Muscle of leg (tissue), 11 donors: ENCODE results near the gene LAMB4. TPM values are rescaled to one million over a fixed set of nuclear protein-coding genes. Genes with fewer than 3 reads are reported as not detected.

ENCODE experiments used
- DNase-seq: peaks from one replicate; pipeline ENCODE4 v3.0.0; 2013
- H3K27ac ChIP-seq: one replicate; pipeline ENCODE4 v1.5.1; 2013; ENCODE audit warnings: mild to moderate bottlenecking, low read length, control low read depth
- H3K27me3 ChIP-seq: one replicate; pipeline ENCODE4 v1.6.1; 2013; ENCODE audit warnings: low read length; ENCODE audit not compliant: control insufficient read depth, insufficient read depth
- H3K36me3 ChIP-seq: one replicate; pipeline ENCODE4 v1.6.1; 2013; ENCODE audit warnings: low read length; ENCODE audit not compliant: control insufficient read depth, insufficient read depth
- H3K4me1 ChIP-seq: one replicate; pipeline ENCODE4 v1.6.1; 2013; ENCODE audit warnings: low read length; ENCODE audit not compliant: control insufficient read depth, insufficient read depth
- H3K4me3 ChIP-seq: one replicate; pipeline ENCODE4 v1.5.1; 2013; ENCODE audit warnings: low read length, control low read depth
- H3K9me3 ChIP-seq: replicated peaks from 2 replicates; pipeline ENCODE4 v1.6.1; 2013; ENCODE audit warnings: low read depth, low read length; ENCODE audit not compliant: control insufficient read depth
- WGBS: methylation state at CpG from one replicate; pipeline ENCODE4 v1.1.5; 2013; ENCODE audit warnings: missing lambda C conversion rate; ENCODE audit not compliant: insufficient coverage; 5-methylcytosine and 5-hydroxymethylcytosine counted together
- polyA plus RNA-seq, 8 donors: library from polyadenylated mRNA; unstranded; fragments of 120-200 nt; gene quantifications; one replicate each; pipeline versions ENCODE4 v1.2.1 to v1.2.3, GENCODE V29; 2013; ENCODE audit warnings: inconsistent platforms in 1 of 8, low replicate concordance in 1 of 8; ENCODE audit not compliant: insufficient read length in 8 of 8, insufficient read depth in 1 of 8
- total RNA-seq: library from RNA; stranded (reverse); fragments of 120-200 nt; gene quantifications from one replicate; pipeline ENCODE4 v1.2.4, GENCODE V29; 2013

LAMB4 gene
- total and polyA plus RNA-seq, 9 donors = 0.13 to 3.8 (median 0.25) TPM

DNA sequence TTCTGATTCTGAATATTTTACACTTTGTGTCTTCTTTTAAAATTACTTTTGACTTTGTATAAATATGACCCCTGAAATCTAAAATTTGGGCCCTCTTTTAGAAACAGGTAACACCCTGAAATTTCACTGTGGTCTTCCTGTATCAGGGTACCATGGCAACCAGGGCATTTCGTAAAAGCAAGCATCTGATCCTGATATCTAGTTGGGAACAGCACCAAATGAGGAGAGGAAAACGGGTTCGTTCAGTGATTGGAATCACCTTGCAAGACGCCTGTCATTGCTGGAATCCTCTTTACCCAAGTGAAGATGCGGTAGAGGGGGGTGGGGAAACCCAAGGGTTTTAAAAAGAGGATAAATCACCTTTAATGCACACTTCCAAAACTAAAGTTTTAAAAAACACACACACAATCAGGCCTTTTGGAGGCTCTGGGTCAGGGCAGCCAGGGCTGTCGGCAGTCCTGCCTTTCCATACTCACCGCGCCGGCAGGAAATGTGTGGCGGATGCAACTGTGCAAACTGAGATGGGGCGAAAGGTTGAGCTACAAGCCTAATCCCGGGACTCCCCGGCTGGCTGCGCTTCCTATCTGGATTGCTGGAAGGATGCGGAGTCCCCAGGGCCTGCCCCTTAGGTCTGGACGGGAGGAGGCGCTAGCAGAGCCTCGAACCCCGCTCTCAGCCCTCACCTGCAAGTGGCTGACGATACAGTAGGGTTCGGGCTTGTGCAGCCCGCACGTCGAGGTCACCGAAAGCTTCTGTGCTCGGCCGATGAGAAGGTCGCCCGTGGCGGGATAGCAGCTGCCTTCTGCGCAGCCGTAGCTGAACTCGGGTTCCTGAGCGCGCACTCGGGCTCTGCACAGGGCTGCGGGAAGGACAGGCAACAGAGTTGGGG, 129.0 kb downstream of the LAMB4 start:
- H3K27ac ChIP-seq = peak overlapping the region; percentile 86
- peaks cover 26% of the 10 kb centered on the region for H3K36me3 ChIP-seq
- 1% methylated on average over 32 of the region's 37 CpGs for WGBS
- H3K27me3 ChIP-seq = peaks cover 15% of the 10 kb centered on the region
- H3K9me3 ChIP-seq = no peaks in the 10 kb centered on the region
- peak overlapping the region; percentile 90 for H3K4me3 ChIP-seq
- peak; percentile 70 for DNase-seq
- peaks cover 36% of the 10 kb centered on the region for H3K4me1 ChIP-seq

DNA sequence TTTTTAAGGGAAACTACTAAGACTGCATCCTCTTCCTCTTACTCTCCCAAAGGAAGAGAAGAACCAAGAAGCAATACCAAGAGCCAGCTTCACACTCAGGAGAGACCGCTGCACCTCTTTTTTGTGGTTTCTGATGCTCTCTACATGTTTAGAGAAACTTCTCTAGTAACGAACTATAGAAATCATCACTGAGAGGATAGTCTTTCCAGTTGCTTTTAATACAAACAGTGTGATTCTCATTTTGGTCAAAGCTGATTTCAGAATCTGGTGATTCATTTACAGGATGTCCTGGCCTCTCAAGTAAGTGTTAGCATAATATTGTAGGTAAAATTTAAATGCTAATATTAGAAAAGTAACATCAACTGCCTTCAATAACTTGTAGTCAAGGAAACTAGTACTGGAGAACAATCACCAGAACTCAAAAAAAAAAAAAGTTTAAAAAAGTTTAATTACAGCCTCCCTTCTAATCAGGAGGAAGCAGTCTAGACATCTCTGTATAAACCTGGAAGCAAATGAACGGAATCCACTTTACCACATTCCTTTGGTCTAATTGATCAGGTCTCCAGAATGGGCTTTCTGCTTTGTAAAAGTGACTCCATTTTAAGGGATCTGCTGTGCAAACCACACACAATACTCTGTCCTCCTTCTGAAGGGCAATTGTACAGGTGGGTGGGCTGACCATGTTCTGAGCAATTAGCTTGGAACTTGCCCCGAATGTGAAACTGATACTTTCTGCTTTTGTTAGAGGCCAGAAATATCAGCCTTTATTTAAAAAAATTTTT, 130.2 kb downstream of the LAMB4 start:
- Histone ChIP-seq H3K4me1 (peaks cover 43% of the 10 kb centered on the region), H3K4me3 (peak overlapping the region; percentile 90), H3K36me3 (peaks cover 27% of the 10 kb centered on the region), H3K27ac (peak overlapping the region; percentile 86), H3K9me3 (no peaks in the 10 kb centered on the region), H3K27me3 (peaks cover 12% of the 10 kb centered on the region)
- WGBS = no CpG with 5 or more reads among the region's 4 CpGs
- no peak for DNase-seq

- no peak for DNase-seq
- H3K9me3 ChIP-seq = no peaks in the 10 kb centered on the region
- peaks cover 36% of the 10 kb centered on the region for H3K4me1 ChIP-seq
- H3K27ac ChIP-seq = peak overlapping the region; percentile 86
- WGBS = 80% methylated on average over 2 of the region's 3 CpGs
- peaks cover 6% of the 10 kb centered on the region for H3K27me3 ChIP-seq
- no peak overlapping the region for H3K4me3 ChIP-seq
- H3K36me3 ChIP-seq = peaks cover 27% of the 10 kb centered on the region
Observed at GRCh38 chr7:107998660-107999480, 131.3 kb downstream of the LAMB4 start.

GRCh38 chr7:107998150-107998549, 132.0 kb downstream of the LAMB4 start:
- no CpG with 5 or more reads among the region's 2 CpGs for whole genome bisulfite sequencing
- Histone ChIP-seq H3K27ac (peak overlapping the region; percentile 6), H3K4me1 (peaks cover 33% of the 10 kb centered on the region), H3K9me3 (no peaks in the 10 kb centered on the region), H3K4me3 (no peak overlapping the region), H3K27me3 (peaks cover 3% of the 10 kb centered on the region), H3K36me3 (peaks cover 35% of the 10 kb centered on the region)
- no peak for DNase-seq

DNA sequence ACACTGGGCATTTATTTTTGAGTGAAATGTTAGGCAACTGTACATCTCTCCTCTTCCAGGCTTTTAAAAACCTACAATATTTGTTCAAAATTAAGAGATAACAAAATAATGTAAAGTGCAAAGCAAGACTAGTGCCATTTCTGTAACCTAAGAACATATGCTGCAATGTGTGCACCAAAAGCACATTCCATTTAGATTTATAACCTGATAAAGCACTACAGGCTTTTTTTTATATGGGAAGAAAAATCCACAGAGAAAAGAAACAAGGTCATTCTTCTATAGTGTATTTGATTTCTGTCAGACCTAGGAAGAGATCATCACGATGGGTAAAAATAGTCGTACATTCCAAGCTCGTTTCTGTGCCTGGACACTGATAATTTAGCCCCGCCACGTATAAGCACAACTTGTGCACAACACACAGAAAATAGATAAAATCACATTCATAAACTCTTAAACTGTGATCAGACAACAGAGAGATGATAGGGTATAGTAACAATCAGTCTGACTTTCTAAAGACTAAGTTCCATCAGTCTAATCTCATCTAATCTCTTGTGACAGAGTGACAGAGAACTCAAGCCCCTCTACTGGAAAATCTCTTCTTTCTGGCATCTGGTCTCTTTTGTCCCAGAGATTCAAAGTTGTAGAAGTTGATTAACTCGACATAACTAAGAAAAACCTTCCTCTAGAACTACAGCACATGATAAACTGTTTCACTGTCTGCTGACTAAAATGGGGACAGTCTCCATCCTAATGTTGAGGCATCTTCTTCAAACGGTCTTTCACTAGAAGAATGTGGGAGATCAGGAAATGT, 133.9 kb downstream of the LAMB4 start:
- Histone ChIP-seq H3K4me1 (peaks cover 33% of the 10 kb centered on the region), H3K36me3 (peaks cover 48% of the 10 kb centered on the region), H3K27me3 (no peaks in the 10 kb centered on the region), H3K27ac (peak overlapping the region; percentile 87), H3K4me3 (no peak overlapping the region), H3K9me3 (no peaks in the 10 kb centered on the region)
- DNase-seq = no peak
- no CpG with 5 or more reads among the region's 7 CpGs for WGBS

DNA sequence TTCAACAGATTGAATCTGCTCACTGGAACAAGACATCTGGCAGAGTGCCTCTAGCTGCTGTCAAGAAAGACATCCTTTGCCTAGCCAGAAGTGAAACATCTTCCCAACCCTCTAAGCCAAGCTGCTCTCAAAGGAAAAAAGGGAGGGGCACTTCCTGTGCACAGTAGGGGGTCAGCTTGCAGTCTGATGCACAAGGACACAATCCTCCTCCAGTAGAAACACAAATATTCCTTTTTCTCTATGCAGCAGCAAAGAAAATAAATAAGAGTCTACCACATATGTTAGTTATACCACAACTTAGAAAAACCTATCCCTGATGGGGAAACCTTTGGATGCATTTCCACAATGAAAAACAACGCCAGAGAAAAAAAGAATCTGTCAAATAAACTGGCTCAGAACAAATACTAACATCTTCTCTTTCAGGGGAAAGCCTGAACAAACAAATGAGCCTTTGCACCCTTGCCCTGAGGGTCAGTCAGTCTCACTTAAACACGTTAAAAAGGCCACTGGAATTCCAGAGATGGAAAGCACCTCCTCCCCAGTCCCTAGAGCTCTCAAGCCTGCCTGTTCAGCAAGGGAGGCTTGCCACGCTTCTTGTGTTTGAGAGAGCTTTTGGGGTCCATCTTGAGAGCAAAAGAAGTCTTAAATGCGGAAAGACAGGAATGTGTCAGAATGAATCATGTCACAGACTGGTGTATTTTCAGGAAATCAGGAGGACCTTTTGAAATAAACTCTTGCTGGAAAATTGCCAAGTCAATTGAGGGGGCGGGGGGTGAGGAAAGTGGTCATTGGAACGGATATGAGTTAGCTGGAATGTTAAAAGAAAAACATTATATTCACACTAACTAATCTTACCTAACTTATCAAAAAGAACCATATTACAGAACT, 134.7 kb downstream of the LAMB4 start:
- Histone ChIP-seq H3K27ac (peak overlapping the region; percentile 87), H3K4me1 (peaks cover 28% of the 10 kb centered on the region), H3K27me3 (no peaks in the 10 kb centered on the region), H3K4me3 (no peak overlapping the region), H3K9me3 (no peaks in the 10 kb centered on the region), H3K36me3 (peaks cover 46% of the 10 kb centered on the region)
- peak; percentile 98 for DNase-seq
- 17% methylated on average over 2 of the region's 6 CpGs for WGBS

- WGBS = no CpG with 5 or more reads among the region's 2 CpGs
- DNase-seq = peak; percentile 90
- H3K4me3 ChIP-seq = no peak overlapping the region
- H3K4me1 ChIP-seq = peaks cover 31% of the 10 kb centered on the region
- no peaks in the 10 kb centered on the region for H3K9me3 ChIP-seq
- peaks cover 48% of the 10 kb centered on the region for H3K36me3 ChIP-seq
- no peaks in the 10 kb centered on the region for H3K27me3 ChIP-seq
- H3K27ac ChIP-seq = peak overlapping the region; percentile 87
Observed at GRCh38 chr7:107994421-107995030, 135.6 kb downstream of the LAMB4 start.

- Histone ChIP-seq H3K4me3 (no peak overlapping the region), H3K9me3 (no peaks in the 10 kb centered on the region), H3K27ac (peak overlapping the region; percentile 87), H3K4me1 (peaks cover 28% of the 10 kb centered on the region), H3K27me3 (no peaks in the 10 kb centered on the region), H3K36me3 (peaks cover 50% of the 10 kb centered on the region)
- peak; percentile 86 for DNase-seq
- WGBS = no CpG with 5 or more reads among the region's 1 CpG
Observed at GRCh38 chr7:107993891-107994291, 136.3 kb downstream of the LAMB4 start.
